ENCODE data around the gene ANKRD63.

The ANKRD63 gene

GRCh38 chr15:40279437-40280141 is 3.3 kb downstream of the ANKRD63 start:
- DNase-seq, result peak; percentile 47

GRCh38 chr15:40278026-40278425 is 4.8 kb downstream of the ANKRD63 start:
- no peak for DNase-seq

GRCh38 chr15:40277471-40277870 is 5.4 kb downstream of the ANKRD63 start:
- no peak for DNase-seq

GRCh38 chr15:40276927-40277326 is 5.9 kb downstream of the ANKRD63 start:
- DNase-seq, result no peak

GRCh38 chr15:40275954-40276353 is 6.9 kb downstream of the ANKRD63 start:
- DNase-seq, result no peak

- DNase-seq, result no peak
Observed at GRCh38 chr15:40275523-40275922, 7.3 kb downstream of the ANKRD63 start.

- DNase-seq, result peak; percentile 79
Observed at GRCh38 chr15:40274350-40275274, 8.3 kb downstream of the ANKRD63 start.

- no peak for DNase-seq
Observed at GRCh38 chr15:40273428-40273827, 9.4 kb downstream of the ANKRD63 start.

GRCh38 chr15:40272485-40273056 is 10.3 kb downstream of the ANKRD63 start:
- DNase-seq, result no peak

GRCh38 chr15:40271685-40272484 is 11.0 kb downstream of the ANKRD63 start:
- no peak for DNase-seq

GRCh38 chr15:40270246-40270995 is 12.4 kb downstream of the ANKRD63 start:
- no peak for DNase-seq

GRCh38 chr15:40269604-40270003 is 13.3 kb downstream of the ANKRD63 start:
- DNase-seq, result no peak

GRCh38 chr15:40267670-40268069 is 15.2 kb downstream of the ANKRD63 start:
- no peak for DNase-seq

- DNase-seq, result peak; percentile 88
Observed at GRCh38 chr15:40266828-40267304, 16.0 kb downstream of the ANKRD63 start.

GRCh38 chr15:40265875-40266274 is 17.0 kb downstream of the ANKRD63 start:
- no peak for DNase-seq

- no peak for DNase-seq
Observed at GRCh38 chr15:40265355-40265754, 17.5 kb downstream of the ANKRD63 start.

GRCh38 chr15:40264321-40265153 is 18.3 kb downstream of the ANKRD63 start:
- no peak for DNase-seq

- DNase-seq, result no peak
Observed at GRCh38 chr15:40263024-40263754, 19.7 kb downstream of the ANKRD63 start.

- no peak for DNase-seq
Observed at GRCh38 chr15:40259021-40259420, 23.8 kb downstream of the ANKRD63 start.

GRCh38 chr15:40258544-40258943 is 24.3 kb downstream of the ANKRD63 start:
- no peak for DNase-seq

Measured in fibroblast of skin of scalp (primary cell).